ENCODE data around the gene MTERF1. TPM values are rescaled to one million over a fixed set of nuclear protein-coding genes. Genes with fewer than 3 reads are reported as not detected.

MTERF1 gene
- total RNA-seq, 1 experiment from 2014 or later, result 13.1 TPM

- CTCF ChIA-PET, result interaction anchor here (1.0 kb wide), 1 partner anchor 9 kb away, joined by 4 read pairs; the partner anchor contains the start of gene MTERF1
- intact Hi-C loops (cut with micrococcal nuclease), result no loop called here
These were observed 8.4 kb downstream of the MTERF1 start for GRCh38 chr7:91872069-91872468.

More at GRCh38 chr7:91872069-91872468, 8.4 kb downstream of the MTERF1 start:
- Histone ChIP-seq H3K27me3 (ENCODE audit: insufficient read depth, low read length) (no peaks in the 10 kb centered on the region), H4K20me1 (ENCODE audit: insufficient read depth) (peaks cover 4% of the 10 kb centered on the region; the same call in 1 of the 2 replicates), H3K9me2 (ENCODE audit: insufficient read depth) (no peaks in the 10 kb centered on the region), H3K4me2 (ENCODE audit: low read length) (no peak overlapping the region), H3K9me3 (ENCODE audit: control insufficient read depth in 1 of 2, insufficient read depth in 1 of 2, low read depth in 1 of 2, low read length in 2 of 2) (no peaks in the 10 kb centered on the region), H3K4me1 (ENCODE audit: control insufficient read depth in 1 of 2, insufficient read depth in 2 of 2, low read length in 2 of 2) (no peaks in the 10 kb centered on the region), H3K9ac (ENCODE audit: low read length) (no peak overlapping the region), H3K4me3 (replicated peaks in 1 of 2; ENCODE audit: low read depth in 1 of 2, low read length in 2 of 2) (no peak overlapping the region), H3K79me2 (ENCODE audit: insufficient read depth, low read length) (peaks cover 46% of the 10 kb centered on the region), H3K27ac (ENCODE audit: low read depth, low read length) (no peak overlapping the region), H2AFZ (ENCODE audit: low read depth, low read length, poor library complexity, severe bottlenecking) (no peak overlapping the region), H3K36me3 (ENCODE audit: control insufficient read depth in 1 of 2, insufficient read depth in 2 of 2, low read length in 2 of 2) (peaks cover 0 to 10% of the 10 kb centered on the region in 2 experiments; a peak in 1 of 4 replicates)
- ATAC-seq (no peak), DNase-seq (ENCODE audit: low read depth, low spot score) (no peak)
- BruUV-seq (replicated peaks), result no TSS peak
- no peak for TF ChIP-seq ZBTB33 (IDR thresholded peaks at IDR 0.05; ENCODE audit: extremely low read depth, insufficient replicate concordance, low read length)
- TF ChIP-seq FOSL1 (IDR thresholded peaks at IDR 0.05; ENCODE audit: low read depth), result no peak
- no peak for TF ChIP-seq REST (IDR thresholded peaks at IDR 0.05; ENCODE audit: low read depth)
- no peak for TF ChIP-seq POLR2A (IDR thresholded peaks at IDR 0.05; ENCODE audit: borderline replicate concordance, extremely low read depth, insufficient read depth, insufficient read length)
- no peak for TF ChIP-seq EZH2phosphoT487 (IDR thresholded peaks at IDR 0.05; ENCODE audit: borderline replicate concordance)
- ChIA-PET POLR2A (no interaction called here), RAD21 (ENCODE audit: low non-redundant PET in 1 of 2, low total read pairs in 2 of 2, uncharacterized antibody in 2 of 2, unreplicated experiment in 2 of 2) (no interaction called here)
